GM19438 (cell line): ENCODE data around the gene SPATA33.
A peak's percentile ranks its signal among the peaks of the same experiment; 100 is the strongest.
"Not testable (repeated sequence)": the region's sequence is repeated elsewhere in the genome, so short reads cannot be mapped to it uniquely, and the experiment has no call there.

Source experiments
- ATAC-seq: cut with Tn5 transposase; IDR thresholded peaks from one replicate; pipeline ENCODE4 v1.9.1; 2021; ENCODE audit warnings: low read depth; ENCODE audit not compliant: unreplicated experiment

SPATA33 gene

GRCh38 chr16:89658221-89658879 lies 714 bp downstream of the SPATA33 start:
- ATAC-seq = no peak

DNA sequence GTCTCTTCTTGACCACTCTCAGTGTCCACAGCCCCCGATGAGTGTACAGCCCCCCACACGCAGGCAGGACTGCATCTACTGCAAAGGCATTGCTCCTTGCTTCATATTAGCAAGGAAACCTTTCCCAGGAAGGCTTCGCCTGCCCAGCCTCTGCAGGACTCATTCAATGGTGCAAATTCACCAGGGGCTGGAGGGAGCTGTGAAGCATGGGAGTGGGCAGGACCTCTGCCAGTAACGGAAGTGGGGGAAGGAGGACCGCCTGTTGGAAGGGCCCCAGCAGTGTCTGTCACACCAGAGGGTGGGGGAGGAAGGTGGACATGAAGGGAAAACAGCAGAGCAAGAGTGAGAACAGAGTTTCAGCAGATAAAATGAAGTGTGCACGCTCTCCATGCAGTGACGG lies 2.5 kb downstream of the SPATA33 start:
- ATAC-seq = no peak

GRCh38 chr16:89661215-89661614 lies 3.6 kb downstream of the SPATA33 start:
- no peak for ATAC-seq

DNA sequence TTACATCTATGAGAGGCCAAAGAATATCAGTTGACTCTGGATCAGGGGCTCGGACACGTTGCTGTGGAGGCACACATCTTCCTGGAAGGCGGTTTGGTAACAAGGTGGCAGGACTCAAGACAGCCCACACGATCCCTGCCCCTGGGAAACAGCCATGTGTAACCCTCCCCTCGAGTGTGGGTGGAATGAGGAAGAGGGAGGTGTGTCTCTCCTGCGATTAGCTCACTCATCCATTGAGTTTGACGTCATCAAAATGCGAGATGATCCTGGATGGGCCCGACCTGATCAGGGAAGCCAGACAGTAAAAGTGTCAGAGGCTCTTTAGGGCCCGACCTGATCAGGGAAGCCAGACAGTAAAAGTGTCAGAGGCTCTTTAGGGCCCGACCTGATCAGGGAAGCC lies 6.6 kb downstream of the SPATA33 start:
- ATAC-seq = not testable (repeated sequence)

DNA sequence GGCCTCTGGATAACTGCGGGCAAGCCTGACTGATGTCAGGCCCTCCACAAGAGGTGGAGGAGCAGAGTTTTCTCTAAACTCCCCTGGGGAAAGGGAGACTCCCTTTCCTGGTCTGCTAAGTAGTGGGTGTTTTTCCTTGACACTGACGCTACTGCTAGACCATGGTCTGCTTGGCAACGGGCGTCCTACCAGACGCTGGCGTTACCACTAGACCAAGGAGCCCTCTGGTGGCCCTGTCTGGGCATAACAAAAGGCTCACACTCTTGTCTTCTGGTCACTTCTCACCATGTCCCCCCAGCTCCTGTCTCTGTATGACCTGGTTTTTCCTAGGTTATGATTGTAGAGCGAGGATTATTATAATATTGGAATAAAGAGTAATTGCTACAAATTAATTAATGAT lies 9.4 kb downstream of the SPATA33 start:
- not testable (repeated sequence) for ATAC-seq

DNA sequence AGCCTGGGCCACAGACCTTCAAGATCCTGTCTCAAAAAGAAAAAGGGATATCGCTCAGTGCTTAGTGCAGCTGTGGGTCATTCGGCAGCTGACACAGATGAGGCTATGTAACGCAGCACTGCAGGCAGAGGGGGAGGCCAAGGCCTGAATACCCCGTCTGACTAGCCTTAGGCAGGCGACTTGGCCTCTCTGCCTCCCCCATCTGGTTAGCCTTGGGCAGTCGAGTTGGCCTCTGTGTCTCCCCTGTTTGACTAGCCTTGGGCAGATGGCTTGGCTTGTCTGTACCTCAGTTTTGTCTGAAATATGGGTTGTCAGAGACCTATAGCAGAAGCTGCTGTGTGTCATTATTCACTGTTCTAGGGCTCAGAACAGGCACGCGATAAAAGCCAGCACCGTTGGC lies 10.0 kb downstream of the SPATA33 start:
- ATAC-seq = no peak

- ATAC-seq = no peak
These were observed 11.1 kb downstream of the SPATA33 start for GRCh38 chr16:89668790-89669158.

DNA sequence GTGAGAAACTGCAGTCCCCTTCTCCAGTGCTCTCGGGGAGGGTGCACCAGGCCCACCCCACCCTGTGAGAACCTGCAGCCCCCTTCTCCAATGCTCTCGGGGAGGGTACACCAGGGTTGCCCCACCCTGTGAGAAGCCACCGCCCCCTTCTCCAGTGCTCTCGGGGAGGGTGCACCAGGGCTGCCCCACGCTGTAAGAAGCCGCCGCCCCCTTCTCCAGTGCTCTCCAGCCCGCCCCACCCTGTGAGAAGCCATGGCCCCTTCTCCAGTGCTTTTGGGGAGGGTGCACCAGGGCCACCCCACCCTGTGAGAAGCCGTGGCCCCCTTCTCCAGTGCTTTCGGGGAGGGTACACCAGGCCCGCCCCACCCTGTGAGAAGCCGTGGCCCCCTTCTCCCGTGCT lies 12.1 kb downstream of the SPATA33 start:
- ATAC-seq = no peak

- ATAC-seq = no peak
These were observed 13.1 kb downstream of the SPATA33 start for GRCh38 chr16:89670496-89671431.

DNA sequence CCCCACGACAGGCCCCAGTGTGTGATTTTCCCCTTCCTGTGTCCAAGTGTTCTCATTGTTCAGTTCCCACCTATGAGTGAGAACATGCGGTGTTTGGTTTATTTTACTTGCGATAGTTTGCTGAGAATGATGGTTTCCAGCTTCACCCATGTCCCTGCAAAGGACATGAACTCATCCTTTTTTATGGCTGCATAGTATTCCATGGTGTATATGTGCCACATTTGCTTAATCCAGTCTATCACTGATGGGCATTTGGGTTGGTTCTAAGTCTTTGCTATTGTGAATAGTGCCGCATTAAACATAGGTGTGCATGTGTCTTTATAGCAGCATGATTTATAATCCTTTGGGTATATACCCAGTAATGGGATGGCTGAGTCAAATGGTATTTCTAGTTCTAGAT lies 13.9 kb downstream of the SPATA33 start:
- ATAC-seq = not testable (repeated sequence)

- no peak for ATAC-seq
These were observed 14.7 kb downstream of the SPATA33 start for GRCh38 chr16:89672177-89672941.

- ATAC-seq = no peak
These were observed 20.6 kb downstream of the SPATA33 start for GRCh38 chr16:89678258-89678657.

GRCh38 chr16:89685916-89686315 lies 28.3 kb downstream of the SPATA33 start:
- no peak for ATAC-seq

- ATAC-seq = peak; percentile 85
These were observed 29.0 kb downstream of the SPATA33 start, which contains the start of gene CDK10 for GRCh38 chr16:89686520-89687091. Gene CDK10 (plus strand): TSS chr16:89686689. CDS start chr16:89686711, 22 bp downstream.

GRCh38 chr16:89687092-89687940 lies 29.7 kb downstream of the SPATA33 start:
- ATAC-seq = peak; percentile 24

- ATAC-seq = no peak
These were observed 30.8 kb downstream of the SPATA33 start for GRCh38 chr16:89688395-89688794.

- no peak for ATAC-seq
These were observed 31.5 kb downstream of the SPATA33 start for GRCh38 chr16:89689142-89689541.

GRCh38 chr16:89689621-89690020 lies 32.0 kb downstream of the SPATA33 start:
- ATAC-seq = not testable (repeated sequence)

- no peak for ATAC-seq
These were observed 32.8 kb downstream of the SPATA33 start for GRCh38 chr16:89690392-89690901.
